ENCODE results near the gene BUD13. TPM values are rescaled to one million over a fixed set of nuclear protein-coding genes. Genes with fewer than 3 reads are reported as not detected.

The BUD13 gene
- total and polyA plus RNA-seq, 9 of the 15 experiments (the other 6 are each of a cell fraction or from before 2014, with no cell fraction given), result 9.5 to 34.1 (median 27.1) TPM

- TF ChIP-seq, protein P1, sequence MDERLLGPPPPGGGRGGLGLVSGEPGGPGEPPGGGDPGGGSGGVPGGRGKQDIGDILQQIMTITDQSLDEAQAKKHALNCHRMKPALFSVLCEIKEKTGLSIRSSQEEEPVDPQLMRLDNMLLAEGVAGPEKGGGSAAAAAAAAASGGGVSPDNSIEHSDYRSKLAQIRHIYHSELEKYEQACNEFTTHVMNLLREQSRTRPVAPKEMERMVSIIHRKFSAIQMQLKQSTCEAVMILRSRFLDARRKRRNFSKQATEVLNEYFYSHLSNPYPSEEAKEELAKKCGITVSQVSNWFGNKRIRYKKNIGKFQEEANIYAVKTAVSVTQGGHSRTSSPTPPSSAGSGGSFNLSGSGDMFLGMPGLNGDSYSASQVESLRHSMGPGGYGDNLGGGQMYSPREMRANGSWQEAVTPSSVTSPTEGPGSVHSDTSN (CRISPR knock-in tag; IDR thresholded peaks at IDR 0.05; ENCODE audit: low read depth), result no peak
- TF ChIP-seq, protein P1 (tag; conservative IDR thresholded peaks at IDR 0.05; ENCODE audit: low read depth), result no peak
- TF ChIP-seq POLR2AphosphoS5 (IDR thresholded peaks at IDR 0.05; ENCODE audit: control insufficient read depth, insufficient read depth, low read depth, low read length), result peak; percentile 78; the same call in 1 of the 2 replicates
- TF ChIP-seq POLR2G (IDR thresholded peaks at IDR 0.05; ENCODE audit: low read depth, low read length), result peak; percentile 91
- no peak for TF ChIP-seq MCM3 (IDR thresholded peaks at IDR 0.05)
- no peak for TF ChIP-seq KLF16 (IDR thresholded peaks at IDR 0.05)
- TF ChIP-seq IRF2 (CRISPR knock-in tag; IDR thresholded peaks at IDR 0.05), result no peak
- TF ChIP-seq ZNF239 (CRISPR knock-in tag; IDR thresholded peaks at IDR 0.05), result no peak
- TF ChIP-seq KAT7 (CRISPR knock-in tag; IDR thresholded peaks at IDR 0.05; ENCODE audit: borderline replicate concordance), result peak; percentile 74
- no peak for TF ChIP-seq ZNF76 (CRISPR knock-in tag; IDR thresholded peaks at IDR 0.05; ENCODE audit: borderline replicate concordance)
- TF ChIP-seq ETV6 (IDR thresholded peaks at IDR 0.05; ENCODE audit: borderline replicate concordance in 1 of 2, low read depth in 2 of 2, low read length in 1 of 2), result no peak
- no peak for TF ChIP-seq ETV6 (CRISPR knock-in tag; IDR thresholded peaks at IDR 0.05; ENCODE audit: borderline replicate concordance)
- peak; percentile 83 to 92 for TF ChIP-seq MNT (conservative IDR thresholded peaks at IDR 0.05)
- TF ChIP-seq RBM39 (optimal IDR thresholded peaks at IDR 0.05; ENCODE audit: low read depth, low read length), result no peak
- TF ChIP-seq, protein P2, sequence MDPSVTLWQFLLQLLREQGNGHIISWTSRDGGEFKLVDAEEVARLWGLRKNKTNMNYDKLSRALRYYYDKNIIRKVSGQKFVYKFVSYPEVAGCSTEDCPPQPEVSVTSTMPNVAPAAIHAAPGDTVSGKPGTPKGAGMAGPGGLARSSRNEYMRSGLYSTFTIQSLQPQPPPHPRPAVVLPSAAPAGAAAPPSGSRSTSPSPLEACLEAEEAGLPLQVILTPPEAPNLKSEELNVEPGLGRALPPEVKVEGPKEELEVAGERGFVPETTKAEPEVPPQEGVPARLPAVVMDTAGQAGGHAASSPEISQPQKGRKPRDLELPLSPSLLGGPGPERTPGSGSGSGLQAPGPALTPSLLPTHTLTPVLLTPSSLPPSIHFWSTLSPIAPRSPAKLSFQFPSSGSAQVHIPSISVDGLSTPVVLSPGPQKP (CRISPR knock-in tag; IDR thresholded peaks at IDR 0.05), result no peak
- TF ChIP-seq ETV5 (CRISPR knock-in tag; IDR thresholded peaks at IDR 0.05; ENCODE audit: low read depth), result peak; percentile 24; the same call in 1 of the 2 replicates
- TF ChIP-seq TRIM25 (IDR thresholded peaks at IDR 0.05; ENCODE audit: borderline replicate concordance), result no peak
- TF ChIP-seq CBX8 (IDR thresholded peaks at IDR 0.05; ENCODE audit: borderline replicate concordance, extremely low read depth, low read depth, low read length, poor library complexity, severe bottlenecking), result no peak
- TF ChIP-seq U2AF2 (optimal IDR thresholded peaks at IDR 0.05; ENCODE audit: low read depth, low read length), result no peak
- TF ChIP-seq HDAC2 (IDR thresholded peaks at IDR 0.05), result no peak
- no peak for TF ChIP-seq ARID2 (IDR thresholded peaks at IDR 0.05)
Measured at GRCh38 chr11:116787786-116788486, 15.1 kb upstream of the BUD13 start, which contains the start of gene ZPR1 (continued).
